ENCODE results near the gene SLC29A4.

Gene SLC29A4

DNA sequence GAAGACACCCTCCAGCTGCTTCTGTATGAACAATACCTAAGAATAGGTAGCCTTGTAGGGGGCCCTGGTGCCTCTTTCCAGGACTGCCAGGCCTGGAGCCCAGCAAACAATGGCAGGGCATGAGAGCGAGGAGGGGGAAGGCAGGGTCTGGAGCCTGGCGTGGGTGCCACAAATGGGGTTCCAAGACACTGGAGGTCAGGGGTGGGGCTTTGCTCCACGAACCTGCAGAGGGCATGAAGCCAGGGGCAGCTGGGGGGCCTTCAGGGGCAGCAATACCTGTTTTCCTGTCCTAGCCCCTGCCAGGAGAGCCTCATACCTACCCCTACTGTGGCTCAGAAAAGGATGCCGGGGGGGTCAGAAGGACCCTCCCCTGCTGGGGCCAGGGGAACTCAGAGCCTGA lies 61.6 kb downstream of the SLC29A4 start:
- Histone ChIP-seq H3K4me2 (ENCODE audit: low read depth, low read length, poor library complexity, severe bottlenecking) (no peak overlapping the region), H3K79me2 (ENCODE audit: insufficient read depth, low read length) (no peaks in the 10 kb centered on the region), H2AFZ (ENCODE audit: low read depth, low read length, severe bottlenecking) (no peak overlapping the region), H3K9me2 (replicated peaks; ENCODE audit: insufficient read depth, low read length) (no peaks in the 10 kb centered on the region), H3K9ac (ENCODE audit: low read length) (no peak overlapping the region), H4K20me1 (ENCODE audit: low read depth, low read length) (no peaks in the 10 kb centered on the region), H3K27me3 (ENCODE audit: low read length) (no peaks in the 10 kb centered on the region), H3K9me3 (ENCODE audit: insufficient read depth, low read length) (peaks cover 8% of the 10 kb centered on the region; the same call in 1 of the 2 replicates), H3K36me3 (ENCODE audit: low read length) (peaks cover 28% of the 10 kb centered on the region), H3F3A (ENCODE audit: insufficient read depth) (no peaks in the 10 kb centered on the region), H3K4me3 (ENCODE audit: insufficient read depth, low read length, poor library complexity, severe bottlenecking) (no peak overlapping the region), H3K27ac (ENCODE audit: low read depth, low read length) (no peak overlapping the region)
- TF ChIP-seq, protein P1, sequence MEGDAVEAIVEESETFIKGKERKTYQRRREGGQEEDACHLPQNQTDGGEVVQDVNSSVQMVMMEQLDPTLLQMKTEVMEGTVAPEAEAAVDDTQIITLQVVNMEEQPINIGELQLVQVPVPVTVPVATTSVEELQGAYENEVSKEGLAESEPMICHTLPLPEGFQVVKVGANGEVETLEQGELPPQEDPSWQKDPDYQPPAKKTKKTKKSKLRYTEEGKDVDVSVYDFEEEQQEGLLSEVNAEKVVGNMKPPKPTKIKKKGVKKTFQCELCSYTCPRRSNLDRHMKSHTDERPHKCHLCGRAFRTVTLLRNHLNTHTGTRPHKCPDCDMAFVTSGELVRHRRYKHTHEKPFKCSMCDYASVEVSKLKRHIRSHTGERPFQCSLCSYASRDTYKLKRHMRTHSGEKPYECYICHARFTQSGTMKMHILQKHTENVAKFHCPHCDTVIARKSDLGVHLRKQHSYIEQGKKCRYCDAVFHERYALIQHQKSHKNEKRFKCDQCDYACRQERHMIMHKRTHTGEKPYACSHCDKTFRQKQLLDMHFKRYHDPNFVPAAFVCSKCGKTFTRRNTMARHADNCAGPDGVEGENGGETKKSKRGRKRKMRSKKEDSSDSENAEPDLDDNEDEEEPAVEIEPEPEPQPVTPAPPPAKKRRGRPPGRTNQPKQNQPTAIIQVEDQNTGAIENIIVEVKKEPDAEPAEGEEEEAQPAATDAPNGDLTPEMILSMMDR (IDR thresholded peaks at IDR 0.05; ENCODE audit: insufficient read depth, low read length, poor library complexity, severe bottlenecking): no peak
- TF ChIP-seq EZH2phosphoT487 (conservative IDR thresholded peaks at IDR 0.05; ENCODE audit: low read length): no peak

GRCh38 chr7:5345171-5345570 lies 62.4 kb downstream of the SLC29A4 start:
- Histone ChIP-seq H3K9me2 (replicated peaks; ENCODE audit: insufficient read depth, low read length) (no peaks in the 10 kb centered on the region), H3K9me3 (ENCODE audit: insufficient read depth, low read length) (peaks cover 8% of the 10 kb centered on the region; the same call in 1 of the 2 replicates), H3K27ac (ENCODE audit: low read depth, low read length) (no peak overlapping the region), H3K79me2 (ENCODE audit: insufficient read depth, low read length) (no peaks in the 10 kb centered on the region), H4K20me1 (ENCODE audit: low read depth, low read length) (no peaks in the 10 kb centered on the region), H2AFZ (ENCODE audit: low read depth, low read length, severe bottlenecking) (no peak overlapping the region), H3K4me2 (ENCODE audit: low read depth, low read length, poor library complexity, severe bottlenecking) (no peak overlapping the region), H3F3A (ENCODE audit: insufficient read depth) (no peaks in the 10 kb centered on the region), H3K36me3 (ENCODE audit: low read length) (peaks cover 28% of the 10 kb centered on the region), H3K4me3 (ENCODE audit: insufficient read depth, low read length, poor library complexity, severe bottlenecking) (no peak overlapping the region), H3K9ac (ENCODE audit: low read length) (no peak overlapping the region), H3K27me3 (ENCODE audit: low read length) (no peaks in the 10 kb centered on the region)
- TF ChIP-seq EZH2phosphoT487 (conservative IDR thresholded peaks at IDR 0.05; ENCODE audit: low read length): no peak
- TF ChIP-seq, protein P1 (IDR thresholded peaks at IDR 0.05; ENCODE audit: insufficient read depth, low read length, poor library complexity, severe bottlenecking): no peak

DNA sequence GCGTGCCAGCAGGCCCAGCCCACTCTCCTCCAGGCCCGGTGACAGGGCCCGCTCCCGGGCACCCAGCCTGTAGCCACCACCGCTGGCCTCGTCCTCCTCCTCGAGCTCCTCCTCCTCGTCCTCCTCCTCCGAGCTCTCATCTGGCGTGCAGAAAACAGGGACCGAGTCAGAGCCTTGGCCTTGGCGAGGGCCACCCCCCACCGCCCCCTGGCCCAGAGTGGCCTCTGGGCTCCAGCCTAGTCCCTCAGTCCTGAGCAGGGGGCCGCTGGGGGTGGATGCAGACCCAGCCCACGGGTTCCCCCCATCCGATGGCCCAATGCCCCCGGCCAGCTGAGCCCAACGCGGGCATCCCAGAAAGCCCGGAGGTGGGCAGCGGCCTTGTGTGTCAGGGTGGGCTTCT lies 62.9 kb downstream of the SLC29A4 start:
- TF ChIP-seq, protein P1 (IDR thresholded peaks at IDR 0.05; ENCODE audit: insufficient read depth, low read length, poor library complexity, severe bottlenecking): no peak
- TF ChIP-seq EZH2phosphoT487 (conservative IDR thresholded peaks at IDR 0.05; ENCODE audit: low read length): no peak
- no peaks in the 10 kb centered on the region for H3K9me2 ChIP-seq (replicated peaks; ENCODE audit: insufficient read depth, low read length)
- H3K4me3 ChIP-seq (ENCODE audit: insufficient read depth, low read length, poor library complexity, severe bottlenecking): no peak overlapping the region
- no peak overlapping the region for H3K4me2 ChIP-seq (ENCODE audit: low read depth, low read length, poor library complexity, severe bottlenecking)
- no peak overlapping the region for H3K27ac ChIP-seq (ENCODE audit: low read depth, low read length)
- no peaks in the 10 kb centered on the region for H3K79me2 ChIP-seq (ENCODE audit: insufficient read depth, low read length)
- no peaks in the 10 kb centered on the region; the same call in 1 of the 2 replicates for H4K20me1 ChIP-seq (ENCODE audit: low read depth, low read length)
- peaks cover 28% of the 10 kb centered on the region for H3K36me3 ChIP-seq (ENCODE audit: low read length)
- H3K27me3 ChIP-seq (ENCODE audit: low read length): no peaks in the 10 kb centered on the region
- no peak overlapping the region for H3K9ac ChIP-seq (ENCODE audit: low read length)
- no peak overlapping the region for H2AFZ ChIP-seq (ENCODE audit: low read depth, low read length, severe bottlenecking)
- H3F3A ChIP-seq (ENCODE audit: insufficient read depth): no peaks in the 10 kb centered on the region
- peaks cover 8% of the 10 kb centered on the region; the same call in 1 of the 2 replicates for H3K9me3 ChIP-seq (ENCODE audit: insufficient read depth, low read length)

All from SU-DHL-6 (cell line).